GOT3 (cell line): Measurements from ENCODE around the gene FAM210A.
"Not testable (repeated sequence)": the region's sequence is repeated elsewhere in the genome, so short reads cannot be mapped to it uniquely, and the experiment has no call there.

Experiments
- DNase-seq: peaks from one replicate; lab custom pipeline; 2025; ENCODE audit warnings: mixed read lengths; lab: John Stamatoyannopoulos, UW

FAM210A gene

DNA sequence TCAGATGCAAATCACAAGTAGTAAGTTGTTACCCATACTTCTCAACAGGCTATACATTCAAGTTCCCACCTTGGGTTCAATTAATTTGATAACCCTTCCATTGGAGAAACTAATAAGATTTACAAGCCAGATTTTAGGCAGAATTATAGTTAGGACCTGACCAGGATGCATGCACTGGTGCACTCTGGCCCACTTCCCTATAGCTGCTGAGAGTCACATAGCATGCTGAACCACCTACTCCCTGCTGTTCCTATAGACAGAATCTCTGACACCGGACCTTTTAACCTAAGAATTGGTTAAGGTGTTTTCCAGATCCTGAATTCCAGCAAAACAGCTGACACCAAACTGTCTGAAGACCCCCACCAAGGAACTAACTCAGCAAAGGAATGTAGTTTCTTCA lies 26.2 kb downstream of the FAM210A start:
- no peak for DNase-seq

DNA sequence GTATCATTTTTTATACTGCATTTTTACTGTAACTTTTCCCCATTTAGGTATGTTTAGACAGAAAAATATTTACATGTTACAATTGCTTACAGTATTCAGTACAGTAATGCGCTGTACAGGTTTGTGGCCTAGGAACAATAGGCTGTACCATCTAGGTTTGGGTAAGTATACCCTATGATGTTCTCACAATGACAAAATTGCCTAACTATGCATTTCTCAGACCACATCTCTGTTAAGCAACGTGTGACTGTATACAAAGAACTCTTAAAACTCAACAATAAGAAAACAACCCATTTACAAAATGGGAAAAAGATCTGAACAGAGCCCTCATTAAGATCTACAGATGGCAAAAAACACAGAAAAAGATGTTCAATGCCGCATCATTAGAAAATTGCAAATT lies 29.4 kb downstream of the FAM210A start:
- no peak for DNase-seq

DNA sequence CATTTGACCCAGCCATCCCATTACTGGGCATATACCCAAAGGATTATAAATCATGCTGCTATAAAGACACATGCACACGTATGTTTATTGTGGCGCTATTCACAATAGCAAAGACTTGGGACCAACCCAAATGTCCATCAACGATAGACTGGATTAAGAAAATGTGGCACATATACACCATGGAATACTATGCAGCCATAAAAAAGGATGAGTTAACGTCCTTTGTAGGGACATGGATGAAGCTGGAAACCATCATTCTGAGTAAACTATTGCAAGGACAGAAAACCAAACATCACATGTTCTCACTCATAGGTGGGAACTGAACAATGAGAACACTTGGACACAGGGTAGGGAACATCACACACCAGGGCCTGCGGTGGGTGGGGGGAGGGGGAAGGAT lies 31.0 kb downstream of the FAM210A start:
- DNase-seq: not testable (repeated sequence)

DNA sequence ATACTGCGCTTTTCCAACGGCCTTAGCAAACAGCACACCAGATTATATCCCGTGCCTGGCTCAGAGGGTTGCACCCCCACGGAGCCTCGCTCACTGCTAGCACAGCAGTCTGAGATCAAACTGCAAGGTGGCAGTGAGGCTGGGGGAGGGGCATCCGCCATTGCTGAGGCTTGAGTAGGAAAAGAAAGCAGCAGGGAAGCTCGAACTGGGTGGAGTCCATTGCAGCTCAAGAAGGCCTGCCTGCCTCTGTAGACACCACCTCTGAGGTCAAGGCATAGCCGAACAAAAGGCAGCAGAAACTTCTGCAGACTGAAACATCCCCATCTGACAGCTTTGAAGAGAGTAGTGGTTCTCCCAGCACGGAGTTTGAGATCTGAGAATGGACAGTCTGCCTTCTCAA lies 36.3 kb downstream of the FAM210A start:
- not testable (repeated sequence) for DNase-seq

DNA sequence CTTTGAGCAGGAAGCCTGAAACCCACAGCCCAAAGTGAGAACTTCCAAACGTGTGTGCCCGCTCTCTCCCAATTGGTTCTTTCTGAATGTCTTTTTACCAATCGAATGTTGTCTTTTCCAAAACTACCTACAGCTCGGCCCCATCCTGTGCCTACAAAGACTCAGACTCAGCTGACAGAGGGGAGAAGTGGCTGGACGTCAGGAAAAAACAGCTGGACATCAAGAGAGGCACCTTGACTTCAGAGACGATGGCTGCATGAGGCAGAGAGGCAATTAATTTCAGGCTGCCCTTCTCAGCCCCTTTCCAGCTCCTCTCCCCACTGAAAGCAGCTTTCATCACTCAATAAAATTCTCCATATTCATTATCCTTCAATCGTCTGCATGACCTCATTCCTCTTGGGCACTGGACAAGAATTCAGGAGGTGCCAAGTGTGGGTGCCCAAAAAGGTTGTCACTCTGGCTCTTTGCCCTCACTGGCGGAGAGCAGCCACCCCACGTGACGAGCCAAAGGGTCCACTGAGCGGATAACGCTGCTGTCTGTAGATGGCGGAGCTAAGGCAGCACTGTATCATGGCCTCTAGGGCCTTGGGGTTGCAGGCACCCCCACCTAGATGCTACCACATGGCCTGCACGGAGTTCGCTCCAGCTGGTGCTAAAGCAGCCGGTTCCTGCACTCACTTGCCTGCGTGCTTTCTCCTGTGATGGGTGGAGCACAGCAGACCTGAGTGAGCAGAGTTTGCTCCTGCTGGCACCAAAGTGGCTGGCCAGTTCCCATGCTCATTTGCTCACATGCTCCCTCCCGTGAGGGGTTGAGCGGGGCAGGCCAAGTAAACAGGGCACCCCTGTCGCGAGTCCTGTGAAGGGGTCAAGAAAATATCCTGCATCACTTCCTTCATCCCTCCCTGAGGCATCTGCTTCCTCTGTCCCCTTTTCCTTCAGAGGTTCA lies 37.9 kb downstream of the FAM210A start:
- DNase-seq: no peak

DNA sequence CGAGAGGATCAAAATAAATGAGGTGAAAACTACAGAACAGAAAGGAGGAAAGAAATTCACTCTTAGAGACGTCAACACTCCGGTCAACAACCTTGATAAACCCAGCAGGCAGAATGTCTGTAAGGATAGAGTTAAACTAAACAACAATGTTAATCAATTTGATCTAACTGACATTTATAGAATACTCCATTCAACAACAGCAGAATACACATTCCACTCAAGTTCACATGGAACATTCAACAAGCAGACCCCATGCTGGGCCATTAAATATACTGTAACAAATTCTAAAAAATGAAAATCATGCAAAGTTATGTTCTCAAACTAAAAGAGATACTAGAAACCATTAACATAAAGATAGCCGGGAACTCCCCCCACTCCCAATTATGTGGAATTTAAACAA lies 41.8 kb downstream of the FAM210A start:
- no peak for DNase-seq

DNA sequence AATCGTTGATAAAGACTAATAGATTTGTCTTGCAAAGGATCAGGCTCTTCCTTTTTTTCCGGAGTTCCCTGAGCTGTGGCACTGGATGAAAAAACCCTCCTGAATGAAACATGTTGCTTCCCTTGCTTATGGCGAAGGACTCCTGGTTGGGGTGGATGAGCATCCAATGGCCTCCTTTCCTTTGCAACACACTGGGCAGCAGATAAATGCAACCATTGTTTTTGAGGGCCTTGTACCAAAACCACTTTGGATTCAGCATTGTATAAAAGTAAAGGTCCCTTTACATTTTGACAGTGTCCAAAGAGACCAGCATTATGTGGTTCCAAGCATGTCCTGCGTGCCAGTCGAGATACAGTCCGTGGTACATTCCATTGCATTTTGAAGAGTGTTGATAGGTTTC lies 44.7 kb downstream of the FAM210A start:
- no peak for DNase-seq

DNA sequence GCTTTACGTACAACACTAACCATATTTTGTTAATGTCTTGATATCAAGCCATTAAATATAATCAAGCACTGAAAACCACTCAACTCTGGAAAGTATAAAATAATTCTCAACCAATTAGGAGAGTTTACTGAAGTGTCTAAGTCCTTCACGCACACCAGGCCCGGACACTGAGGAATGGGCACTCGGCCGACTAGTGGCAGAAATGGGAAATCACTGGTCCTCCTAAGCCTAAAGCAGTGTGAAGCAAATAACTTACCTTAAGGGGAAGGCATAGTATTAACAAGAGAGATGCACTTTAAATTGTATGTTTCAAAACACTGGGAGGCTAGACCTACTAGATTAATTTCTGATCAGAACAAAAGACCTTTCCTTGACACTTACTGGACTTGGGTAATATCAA lies 45.7 kb downstream of the FAM210A start:
- no peak for DNase-seq

DNA sequence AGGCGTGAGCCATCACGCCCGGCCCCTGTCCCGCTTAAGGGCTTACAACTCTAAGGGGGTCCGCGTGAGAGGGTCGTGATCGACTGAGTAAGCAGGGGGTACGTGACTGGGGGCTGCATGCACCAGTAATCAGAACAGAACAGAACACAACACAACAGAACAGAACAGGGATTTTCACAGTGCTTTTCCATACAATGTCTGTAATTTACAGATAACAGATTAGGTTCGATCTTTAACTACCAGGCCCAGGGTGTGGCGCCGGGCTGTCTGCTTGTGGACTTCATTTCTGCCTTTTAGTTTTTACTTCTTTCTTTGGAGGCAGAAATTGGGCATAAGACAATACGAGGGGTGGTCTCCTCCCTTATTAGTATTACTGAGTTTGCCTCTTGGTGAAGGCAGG lies 49.0 kb downstream of the FAM210A start:
- not testable (repeated sequence) for DNase-seq

DNA sequence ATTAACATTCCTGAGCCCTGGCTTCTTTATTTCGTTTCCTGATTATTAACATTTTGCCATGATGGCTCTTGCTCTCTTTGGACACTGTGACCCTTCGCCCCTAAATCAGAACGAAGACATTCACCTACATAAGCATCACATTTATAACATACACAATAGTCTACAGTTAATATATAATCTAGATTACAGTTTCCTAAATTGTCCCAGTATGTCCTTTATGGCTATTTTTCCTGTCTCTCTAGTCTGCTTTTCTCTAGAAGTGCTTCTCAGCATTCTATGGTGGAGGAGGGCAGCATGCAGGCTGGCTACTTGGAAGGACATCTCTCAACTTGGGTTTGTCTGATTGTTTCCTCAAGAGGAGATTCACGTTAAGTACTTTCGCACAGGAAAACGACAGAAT lies 49.9 kb downstream of the FAM210A start:
- DNase-seq: no peak

DNA sequence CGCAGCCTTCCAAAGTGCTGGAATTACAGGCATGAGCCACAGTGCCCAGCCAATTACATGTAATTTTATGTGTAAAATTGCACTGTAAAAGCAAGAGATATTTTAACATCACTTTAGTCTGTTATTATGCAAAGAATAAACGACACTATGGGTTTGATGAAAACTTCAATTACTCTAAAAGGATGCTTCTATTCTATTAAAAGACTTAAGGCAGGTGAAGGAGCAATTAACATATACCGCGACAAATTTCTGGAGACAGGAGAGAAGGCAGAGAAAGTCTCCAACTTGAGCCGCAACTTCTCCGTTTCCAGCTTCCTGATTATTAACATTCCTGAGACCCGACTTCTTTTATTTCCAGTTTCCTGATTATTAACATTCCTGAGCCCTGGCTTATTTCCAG lies 53.7 kb downstream of the FAM210A start:
- no peak for DNase-seq

DNA sequence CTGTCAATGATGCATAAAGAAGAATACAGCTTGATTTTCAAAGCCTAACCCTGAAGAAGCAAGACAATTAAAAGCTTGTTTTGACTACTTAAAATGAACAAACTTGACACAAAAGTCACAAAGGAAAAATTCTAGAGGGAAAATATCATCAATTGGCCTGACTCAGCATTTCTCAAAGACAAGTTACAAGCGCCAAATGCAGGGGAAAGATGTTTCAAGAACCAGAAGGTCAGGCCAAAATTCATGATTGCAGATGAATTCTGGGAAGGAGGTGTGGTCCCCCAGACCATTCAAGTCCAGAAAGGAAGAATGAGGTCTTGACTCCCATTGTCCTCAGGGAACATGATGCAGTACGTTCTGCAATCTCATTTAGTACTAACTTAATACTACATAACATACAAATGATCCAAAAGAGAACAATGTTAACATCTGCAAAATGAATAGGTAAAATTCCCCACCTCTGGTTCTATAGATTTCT lies 64.5 kb downstream of the FAM210A start:
- no peak for DNase-seq

DNA sequence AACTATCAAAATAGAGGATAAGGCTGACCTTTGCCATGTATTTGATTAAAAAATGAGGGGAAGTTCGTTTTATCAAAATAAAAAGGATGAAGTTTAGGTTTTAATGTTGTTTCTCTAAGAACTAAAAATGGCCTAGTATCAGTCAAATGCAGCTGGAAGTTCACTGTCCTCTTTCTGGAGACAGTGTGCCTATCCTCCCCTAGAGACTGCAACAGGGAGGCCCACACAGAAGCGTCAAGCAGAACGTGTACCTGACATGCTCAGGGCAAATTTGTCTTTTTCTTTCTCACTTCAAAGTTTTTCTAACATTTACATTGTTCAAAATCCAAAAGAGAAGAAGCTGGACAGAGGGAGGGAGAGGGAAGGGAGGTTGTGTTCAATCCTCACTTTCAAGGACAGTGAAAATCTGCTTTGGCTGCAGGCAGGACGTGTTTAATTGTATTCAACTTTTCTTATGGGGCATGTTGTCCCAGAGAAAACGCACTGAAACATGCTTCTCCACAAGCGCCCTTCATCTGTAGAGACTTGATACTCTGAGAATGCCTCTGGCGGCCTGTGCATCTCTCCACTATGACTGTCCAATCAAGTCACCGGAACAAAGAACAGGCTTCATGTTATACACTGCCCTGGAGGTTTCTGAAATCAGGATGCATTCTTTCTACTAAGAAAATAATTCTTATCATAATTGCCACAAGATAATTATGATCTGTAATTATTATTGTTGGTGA lies 65.1 kb downstream of the FAM210A start:
- DNase-seq: no peak

DNA sequence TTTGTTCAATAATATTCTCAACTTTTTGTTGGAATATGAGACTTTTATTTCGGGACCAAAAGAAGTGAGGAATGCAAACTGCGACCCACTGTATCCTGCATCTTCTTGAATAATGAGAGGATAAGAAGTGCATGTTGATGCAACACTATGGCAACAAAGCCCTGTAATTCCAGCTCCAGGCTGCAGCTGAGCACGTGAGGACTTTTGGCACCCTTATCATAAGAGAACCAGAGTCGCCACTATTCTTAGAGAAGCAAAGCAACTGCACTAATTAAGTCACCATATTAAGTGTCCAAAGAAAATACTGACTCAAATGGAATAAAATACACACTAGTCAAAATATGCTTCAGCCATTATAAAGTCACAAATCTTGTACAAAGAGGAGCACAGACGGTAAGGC lies 65.8 kb downstream of the FAM210A start:
- DNase-seq: no peak

DNA sequence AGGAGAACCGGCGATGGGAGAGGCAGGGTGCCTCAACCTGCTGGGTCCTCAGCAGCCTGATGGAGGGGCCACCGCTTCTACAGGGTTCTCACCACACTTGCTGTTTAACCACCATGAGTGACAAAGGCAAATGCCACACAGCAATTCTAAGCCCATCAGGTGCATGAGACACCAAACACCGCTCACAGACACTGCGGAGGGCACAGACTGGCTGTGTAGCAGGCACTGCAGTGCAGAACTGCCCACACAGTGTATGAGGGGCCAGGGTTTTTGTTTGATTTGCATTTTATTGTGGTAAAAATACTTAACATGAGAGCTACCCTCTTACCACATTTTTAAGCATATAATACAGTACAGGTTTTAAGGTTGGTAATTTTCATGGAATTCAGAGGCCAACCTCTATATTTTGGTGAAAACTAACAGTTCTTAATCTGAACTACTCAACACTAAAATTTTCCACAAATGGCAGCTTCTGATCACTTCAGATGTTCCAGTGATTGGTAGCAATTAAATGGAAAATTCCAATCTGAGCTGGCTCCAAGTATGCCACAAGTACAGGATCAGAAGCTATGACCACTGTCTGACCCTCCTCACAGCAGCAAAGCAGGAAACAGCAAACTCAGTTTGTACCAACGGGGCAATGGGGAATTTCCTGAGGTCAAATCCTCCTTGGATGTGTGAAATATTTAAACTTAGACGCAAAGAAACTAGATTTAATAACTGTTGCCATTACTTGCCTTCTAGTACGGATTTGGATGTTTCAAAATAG lies 67.7 kb downstream of the FAM210A start:
- DNase-seq: no peak

DNA sequence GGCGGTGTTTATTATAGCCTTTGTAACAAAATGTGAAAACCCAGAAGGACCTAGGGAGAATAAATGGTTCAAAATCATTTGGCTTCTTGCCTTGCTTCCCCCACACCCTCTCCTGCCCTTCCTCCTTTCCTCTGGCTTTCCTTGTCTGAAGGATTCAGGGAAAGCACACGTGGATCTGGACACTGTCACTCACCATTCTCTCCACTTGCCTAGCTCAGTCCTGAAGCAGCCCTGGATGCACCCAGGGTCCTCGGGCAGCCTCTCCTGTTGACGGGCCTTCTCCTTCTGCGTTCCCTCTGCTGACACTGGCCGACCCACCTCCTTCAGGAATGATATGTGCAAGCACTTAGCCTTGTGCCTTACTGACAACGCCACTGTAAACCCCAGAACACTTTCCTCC lies 68.4 kb downstream of the FAM210A start:
- DNase-seq: no peak

DNA sequence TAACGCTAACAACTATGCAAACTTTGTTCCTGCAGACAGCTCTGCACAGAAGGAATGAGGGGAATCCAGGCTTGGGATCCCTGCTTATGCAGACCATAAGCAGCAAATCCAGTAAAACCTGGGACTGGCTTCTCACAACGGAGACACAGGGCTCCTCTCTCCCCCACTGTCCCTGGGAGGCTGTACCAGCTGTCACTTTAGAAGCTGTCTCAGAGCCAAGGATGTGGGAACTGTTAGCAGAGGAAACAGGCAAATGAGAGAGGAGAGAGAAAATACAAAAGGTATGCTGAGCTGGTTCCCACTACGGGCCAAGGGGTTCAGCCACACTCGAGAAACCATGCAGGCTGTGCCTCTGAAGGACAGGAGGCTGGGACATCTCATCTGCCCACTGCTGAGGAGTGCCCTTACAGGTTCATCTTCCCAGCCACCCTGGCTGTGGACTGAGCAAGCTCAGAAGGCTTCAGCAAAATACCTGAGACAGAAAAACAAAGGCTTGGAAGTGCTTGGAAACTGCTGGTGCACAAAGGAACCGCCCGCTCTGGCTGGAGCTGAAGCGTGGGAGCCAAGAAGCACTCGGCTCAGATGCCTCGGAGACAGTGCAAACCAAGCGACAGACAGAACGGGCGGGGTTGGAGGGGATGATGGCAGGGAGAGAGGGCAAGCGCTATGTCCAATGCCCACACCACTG lies 72.5 kb downstream of the FAM210A start:
- DNase-seq: no peak

DNA sequence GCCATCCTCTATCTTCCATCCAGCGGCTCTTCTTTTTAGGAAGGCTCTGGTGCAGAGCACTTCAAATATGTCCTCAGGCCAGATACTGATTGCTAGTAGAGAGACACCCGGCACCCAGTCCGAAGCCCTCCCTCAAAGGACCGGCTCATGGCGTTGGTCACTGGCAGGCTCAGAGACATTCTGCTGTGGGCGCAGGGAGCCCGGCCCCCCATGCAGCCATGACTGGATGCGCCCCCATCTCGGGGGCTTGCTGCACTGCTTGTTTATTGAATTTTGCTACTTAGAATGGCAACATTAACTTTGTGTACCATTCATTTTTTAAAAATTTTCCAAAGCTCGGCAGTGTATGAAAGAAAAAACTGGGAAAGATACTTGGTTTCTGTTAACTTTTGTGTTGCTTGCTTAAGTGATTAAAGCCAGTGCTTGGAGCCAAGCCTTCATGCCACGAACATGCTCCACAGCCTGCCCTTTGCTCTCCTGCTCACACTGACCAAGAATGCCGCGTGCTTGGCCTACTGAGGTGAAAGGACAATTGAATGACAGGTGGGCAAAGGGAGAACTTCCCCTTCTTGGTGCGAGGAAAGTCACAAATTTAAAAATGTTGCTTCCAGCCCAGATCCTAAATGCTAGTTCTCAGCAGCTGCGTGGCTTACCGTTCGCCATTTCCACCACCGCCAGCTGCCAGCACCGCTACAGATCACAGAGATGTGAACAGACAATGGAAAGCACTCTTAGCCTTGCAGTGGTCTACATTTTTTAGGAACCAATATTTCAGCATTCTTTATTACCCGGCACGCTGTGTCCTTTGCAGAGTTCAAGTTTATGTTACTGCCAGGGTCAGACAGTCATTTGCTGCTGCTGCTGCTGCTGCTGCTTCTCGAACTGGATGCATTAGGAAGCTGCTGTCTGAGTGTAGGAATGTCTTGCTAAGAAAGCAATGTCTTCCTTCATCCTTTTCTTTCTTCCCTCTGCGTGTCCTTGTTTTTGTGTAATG lies 76.7 kb downstream of the FAM210A start:
- DNase-seq: no peak

DNA sequence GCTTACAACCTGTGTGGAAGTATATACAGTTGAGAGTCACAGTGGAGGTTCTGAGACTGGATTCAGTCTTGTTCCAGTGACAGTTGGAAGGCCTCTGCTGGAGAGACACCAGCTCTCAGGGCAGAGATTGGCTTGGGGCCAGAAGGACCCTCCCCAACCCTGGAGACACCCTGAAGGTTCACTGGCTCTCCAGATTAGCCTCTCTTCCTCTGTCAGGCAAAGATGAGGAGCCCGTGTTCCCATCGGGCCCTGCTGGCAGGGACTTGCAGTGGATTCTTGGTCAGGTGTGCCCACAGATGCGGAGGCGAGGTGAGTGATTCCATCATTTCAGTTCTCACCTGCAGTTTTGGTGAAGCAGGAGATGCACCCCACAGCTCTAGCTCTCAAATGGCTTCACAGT lies 78.6 kb downstream of the FAM210A start:
- no peak for DNase-seq

DNA sequence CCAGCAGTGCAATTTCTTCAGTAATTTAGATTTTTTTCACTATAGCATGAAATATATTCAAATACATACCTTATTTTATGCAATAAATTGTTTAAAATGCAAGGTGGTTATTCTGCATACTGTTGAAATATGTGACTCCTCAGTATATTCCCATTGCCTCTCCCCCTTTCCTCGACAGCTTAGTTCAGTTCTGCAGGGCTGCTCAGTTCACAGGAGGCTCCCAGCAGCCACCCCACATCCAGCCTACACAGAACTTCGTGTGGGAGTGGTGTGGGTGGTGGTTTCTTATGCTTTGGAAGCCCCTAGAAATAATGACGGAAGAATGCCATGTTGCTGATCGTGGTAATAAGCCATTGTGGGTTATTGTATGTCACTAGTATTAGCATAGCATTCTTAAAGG lies 79.7 kb downstream of the FAM210A start:
- DNase-seq: no peak

DNA sequence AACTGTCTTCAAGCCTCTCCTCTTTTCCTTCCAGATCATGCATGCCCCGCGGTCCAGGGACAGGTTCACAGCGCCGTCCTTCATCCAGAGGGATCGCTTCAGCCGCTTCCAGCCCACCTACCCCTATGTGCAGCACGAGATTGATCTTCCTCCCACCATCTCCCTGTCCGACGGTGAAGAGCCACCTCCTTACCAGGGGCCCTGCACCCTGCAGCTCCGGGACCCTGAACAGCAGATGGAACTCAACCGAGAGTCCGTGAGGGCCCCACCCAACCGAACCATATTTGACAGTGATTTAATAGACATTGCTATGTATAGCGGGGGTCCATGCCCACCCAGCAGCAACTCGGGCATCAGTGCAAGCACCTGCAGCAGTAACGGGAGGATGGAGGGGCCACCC lies 81.3 kb downstream of the FAM210A start:
- no peak for DNase-seq
